HG03565 (cell line): Measurements from ENCODE around the gene LIMCH1.
"Not testable (repeated sequence)": the region's sequence is repeated elsewhere in the genome, so short reads cannot be mapped to it uniquely, and the experiment has no call there.

Experiments used
- ATAC-seq: cut with Tn5 transposase; IDR thresholded peaks from one replicate; pipeline ENCODE4 v1.9.1; 2021; ENCODE audit warnings: mild to moderate bottlenecking, moderate library complexity; ENCODE audit not compliant: unreplicated experiment

Gene LIMCH1

DNA sequence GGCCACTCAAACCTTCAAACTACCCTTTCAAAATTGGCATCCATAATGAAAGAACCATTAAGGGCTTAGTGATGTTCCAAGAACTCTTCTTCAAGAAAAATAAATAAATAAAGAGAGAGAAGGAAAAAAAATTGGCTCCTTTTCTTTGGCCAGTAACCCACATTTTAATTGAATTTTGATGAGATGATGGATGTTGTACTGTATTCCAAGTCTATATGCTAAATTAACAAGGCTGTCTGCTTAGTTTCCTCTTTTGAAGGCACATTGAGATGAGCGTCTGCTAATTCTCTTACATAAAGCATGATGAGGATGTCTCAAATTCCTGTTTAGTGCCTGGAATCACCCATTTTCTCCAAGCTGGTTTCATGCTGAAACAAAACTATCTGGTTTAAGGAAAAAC lies 177.2 kb downstream of the LIMCH1 start:
- ATAC-seq: no peak

DNA sequence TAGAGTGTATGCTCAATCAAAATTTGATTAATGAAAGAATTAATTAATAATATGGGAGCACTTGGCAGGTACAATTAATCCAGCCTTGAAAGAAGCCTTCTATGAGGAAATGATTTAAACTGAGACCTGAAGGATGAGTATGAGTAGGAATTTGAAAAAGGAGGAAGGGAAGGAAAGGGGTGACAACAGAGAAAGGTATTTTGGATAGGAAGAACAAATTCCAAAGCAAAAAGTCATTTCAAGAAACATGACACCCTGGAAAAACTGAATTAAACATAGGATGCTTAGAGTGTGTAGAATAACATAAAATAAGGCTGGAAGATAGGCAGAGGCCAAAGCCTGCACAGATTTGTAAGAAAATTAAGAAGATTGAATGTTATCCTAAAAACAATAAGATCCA lies 180.9 kb downstream of the LIMCH1 start:
- no peak for ATAC-seq

DNA sequence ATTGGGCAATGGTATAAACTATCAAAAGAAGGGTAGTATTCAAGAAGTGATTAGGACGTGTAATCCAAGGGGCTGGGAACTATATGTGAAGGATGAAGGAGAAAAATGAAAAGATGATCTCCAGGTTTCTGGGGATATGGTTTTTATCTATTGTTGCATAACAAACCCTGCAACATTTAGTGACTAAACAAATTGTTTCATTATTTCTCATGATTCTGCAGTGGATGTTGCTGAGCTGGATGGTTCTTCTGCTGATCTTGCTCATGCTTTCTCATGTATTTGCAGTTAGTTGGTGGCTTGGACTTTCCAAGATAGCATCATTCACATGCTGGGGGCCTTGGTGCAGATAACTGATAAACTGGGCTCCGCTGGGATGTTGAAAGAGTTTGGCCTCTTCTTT lies 181.5 kb downstream of the LIMCH1 start:
- ATAC-seq: no peak

DNA sequence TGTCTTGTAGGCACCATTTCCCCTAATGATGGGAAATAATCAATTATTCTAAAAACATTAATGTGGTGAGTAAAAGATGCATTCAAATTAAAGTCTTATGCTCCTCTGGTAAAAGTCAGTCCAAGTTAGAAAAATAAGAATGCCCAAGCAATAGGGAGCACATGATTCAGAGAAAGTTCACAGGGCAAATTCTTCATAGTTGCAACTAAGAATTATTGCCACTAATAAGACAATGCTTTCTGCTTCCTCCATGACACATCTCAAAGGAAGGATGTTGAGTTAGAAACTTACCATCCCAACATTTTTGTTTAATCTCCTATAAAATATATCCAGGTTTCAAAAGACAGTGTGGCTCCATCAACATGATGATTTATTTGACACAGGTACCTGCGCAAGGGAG lies 184.2 kb downstream of the LIMCH1 start:
- no peak for ATAC-seq

DNA sequence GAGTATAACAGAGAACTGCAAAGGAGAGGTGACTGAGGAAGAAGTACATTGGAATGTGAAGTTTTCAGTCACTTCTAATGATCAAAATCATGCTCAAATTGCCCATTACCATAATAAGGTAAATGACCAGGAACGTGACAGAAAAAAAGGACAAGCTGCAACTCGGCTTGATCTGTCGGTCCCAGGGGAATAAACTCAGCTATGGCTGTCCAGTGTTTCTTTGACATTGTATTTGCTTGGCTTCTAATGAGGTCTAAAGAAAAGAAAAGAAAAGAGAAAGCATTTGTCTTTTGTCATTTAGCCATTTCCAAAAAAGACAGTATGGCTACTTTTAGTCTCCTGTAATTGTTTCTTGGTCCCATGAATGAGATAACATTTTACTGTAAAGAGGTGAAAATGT lies 185.3 kb downstream of the LIMCH1 start:
- no peak for ATAC-seq

DNA sequence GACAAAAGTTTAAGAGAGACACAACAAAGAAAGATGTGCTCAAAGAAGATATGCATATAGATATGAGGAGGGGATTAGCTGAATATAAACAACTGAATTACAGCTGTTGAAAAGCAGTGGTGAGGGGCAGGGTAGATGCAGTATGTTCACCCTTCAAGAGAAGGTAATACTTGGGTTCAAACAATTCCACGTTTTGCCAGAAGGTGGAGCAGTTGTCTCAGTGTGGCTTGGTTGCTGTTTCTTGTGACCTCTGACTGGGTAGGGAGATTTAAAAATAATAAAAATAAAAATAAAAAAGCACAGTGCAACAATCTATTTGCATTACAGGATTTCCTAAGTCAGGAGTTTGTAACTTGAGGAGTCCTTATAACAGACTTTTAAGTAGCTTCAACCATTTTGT lies 187.3 kb downstream of the LIMCH1 start:
- ATAC-seq: no peak

DNA sequence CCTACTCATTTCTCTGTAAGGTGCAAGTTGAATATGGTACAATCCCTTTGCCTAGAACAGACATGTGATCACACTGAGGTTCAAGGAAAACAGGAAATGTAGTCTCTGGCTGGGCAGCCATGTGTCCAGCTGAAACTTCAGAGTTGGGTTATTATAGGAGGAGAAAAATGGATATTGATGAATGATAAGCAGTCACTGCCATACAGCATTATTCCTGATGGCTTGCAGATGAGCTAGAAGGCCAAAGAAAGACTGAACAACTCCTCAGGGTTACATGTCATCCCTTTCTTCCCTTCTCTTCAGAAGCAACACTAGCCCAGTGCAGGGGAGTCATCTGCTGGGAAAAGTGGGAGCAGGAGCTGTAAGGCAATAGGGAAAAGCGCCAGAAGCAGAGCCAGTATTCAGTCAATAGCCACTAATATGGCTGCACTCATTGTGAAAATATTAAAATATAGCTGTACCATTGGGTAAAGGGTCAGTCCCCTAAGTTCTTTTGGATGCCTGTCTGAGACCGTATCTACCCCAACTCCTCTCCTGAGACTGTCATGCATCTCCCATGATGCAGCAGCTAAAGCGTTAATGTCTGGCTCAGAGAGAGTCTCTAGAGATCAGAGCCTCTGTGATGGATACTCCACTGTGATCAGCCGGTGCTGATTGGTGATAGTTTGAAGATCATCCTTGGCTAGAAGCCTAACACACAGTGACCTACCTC lies 190.1 kb downstream of the LIMCH1 start:
- ATAC-seq: no peak

DNA sequence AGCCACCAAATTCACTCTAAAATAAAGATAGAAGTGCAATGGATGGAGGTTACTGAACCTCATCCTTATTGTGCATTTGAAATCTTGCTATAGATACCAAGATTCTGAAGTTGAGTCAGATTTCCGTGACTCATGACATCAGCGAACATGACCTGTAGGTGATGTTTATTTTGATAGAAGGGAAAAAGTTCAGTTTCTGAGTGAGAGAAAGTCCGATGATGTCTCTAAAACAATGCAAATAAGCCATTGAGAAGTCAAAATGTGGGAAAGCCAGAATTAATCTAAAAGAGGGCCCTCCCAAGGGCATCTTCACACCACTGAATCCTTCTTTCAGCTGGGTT lies 190.6 kb downstream of the LIMCH1 start:
- ATAC-seq: no peak

DNA sequence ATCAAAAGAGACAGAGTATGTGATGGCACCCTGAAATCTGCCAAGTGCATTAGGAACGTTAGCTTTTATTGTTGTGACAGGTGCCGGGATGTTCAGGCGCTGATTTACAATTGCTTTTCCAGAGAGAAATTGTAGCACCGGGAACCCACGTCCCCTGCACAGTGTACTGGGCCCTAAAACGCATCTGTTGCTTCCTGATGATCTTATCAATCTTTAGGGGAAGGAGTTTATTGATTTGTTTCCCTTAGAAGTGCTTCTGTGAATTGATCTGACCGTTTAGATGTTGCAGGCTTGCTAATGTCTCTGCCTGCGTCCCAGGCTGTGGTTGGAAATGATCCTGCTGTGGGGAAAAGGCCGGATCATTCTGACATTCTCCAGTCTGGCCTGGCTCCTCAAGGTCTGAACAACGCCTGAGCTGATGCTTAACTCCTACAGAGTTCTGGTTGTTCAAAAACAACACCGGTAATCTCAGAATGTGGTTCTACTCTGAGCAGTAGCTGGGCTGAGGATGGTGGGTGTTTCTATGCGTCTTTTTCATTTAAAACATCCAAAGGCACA lies 193.7 kb downstream of the LIMCH1 start:
- ATAC-seq: no peak

DNA sequence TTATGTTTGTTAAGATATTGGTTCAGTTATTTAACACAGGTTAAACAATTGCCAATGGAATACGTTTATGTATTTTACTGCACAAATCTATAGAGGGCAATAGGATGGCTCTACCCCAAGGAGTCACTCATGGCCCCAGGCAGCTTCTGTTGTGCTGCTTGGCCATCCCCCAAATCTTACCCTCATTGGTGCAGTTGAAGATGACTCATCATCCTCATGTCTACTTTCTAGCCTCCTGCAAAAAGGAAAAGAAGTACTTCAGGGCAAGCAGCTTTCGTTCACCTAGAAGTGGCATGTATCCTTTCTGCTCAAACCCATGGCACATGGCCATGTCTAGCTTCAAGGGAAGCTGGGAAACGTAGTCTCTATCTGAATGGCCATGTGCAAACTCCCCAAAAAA lies 196.4 kb downstream of the LIMCH1 start:
- ATAC-seq: no peak

DNA sequence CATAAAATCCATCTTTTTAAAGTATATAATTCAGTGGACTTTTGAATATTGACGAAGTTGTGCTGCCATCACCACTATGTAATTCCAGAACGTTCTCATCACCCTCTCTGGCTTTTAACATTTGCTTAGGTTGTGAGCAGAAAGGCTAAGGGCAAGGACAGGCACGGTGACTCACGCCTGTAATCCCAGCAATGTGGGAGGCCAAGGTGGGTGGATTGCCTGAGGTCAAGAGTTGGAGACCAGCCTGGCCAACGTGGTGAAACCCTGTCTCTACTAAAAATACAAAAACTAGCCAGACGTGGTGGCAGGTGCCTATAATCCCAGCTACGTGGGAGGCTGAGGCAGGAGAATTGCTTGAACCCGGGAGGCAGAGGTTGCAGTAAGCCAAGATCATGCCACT lies 199.5 kb downstream of the LIMCH1 start:
- ATAC-seq: not testable (repeated sequence)

DNA sequence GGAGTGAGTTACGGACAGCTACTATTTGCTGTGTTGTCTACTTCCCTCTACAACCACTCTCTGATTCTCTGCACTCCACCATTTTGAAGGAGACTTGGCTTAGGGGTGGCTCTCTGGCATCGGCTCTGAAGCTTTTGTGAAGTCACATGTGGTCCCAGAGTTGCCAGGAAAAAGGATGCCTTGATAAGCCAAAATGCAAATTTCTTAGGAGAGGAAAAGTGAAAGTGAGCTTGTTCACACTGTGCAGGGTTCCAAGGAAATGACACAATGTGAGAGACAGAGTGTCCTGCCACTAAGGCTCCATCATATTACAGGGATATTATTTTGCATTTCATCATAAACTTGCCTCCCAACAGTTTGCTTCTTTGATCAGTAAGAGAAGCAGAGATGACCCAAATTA lies 203.4 kb downstream of the LIMCH1 start:
- ATAC-seq: no peak

DNA sequence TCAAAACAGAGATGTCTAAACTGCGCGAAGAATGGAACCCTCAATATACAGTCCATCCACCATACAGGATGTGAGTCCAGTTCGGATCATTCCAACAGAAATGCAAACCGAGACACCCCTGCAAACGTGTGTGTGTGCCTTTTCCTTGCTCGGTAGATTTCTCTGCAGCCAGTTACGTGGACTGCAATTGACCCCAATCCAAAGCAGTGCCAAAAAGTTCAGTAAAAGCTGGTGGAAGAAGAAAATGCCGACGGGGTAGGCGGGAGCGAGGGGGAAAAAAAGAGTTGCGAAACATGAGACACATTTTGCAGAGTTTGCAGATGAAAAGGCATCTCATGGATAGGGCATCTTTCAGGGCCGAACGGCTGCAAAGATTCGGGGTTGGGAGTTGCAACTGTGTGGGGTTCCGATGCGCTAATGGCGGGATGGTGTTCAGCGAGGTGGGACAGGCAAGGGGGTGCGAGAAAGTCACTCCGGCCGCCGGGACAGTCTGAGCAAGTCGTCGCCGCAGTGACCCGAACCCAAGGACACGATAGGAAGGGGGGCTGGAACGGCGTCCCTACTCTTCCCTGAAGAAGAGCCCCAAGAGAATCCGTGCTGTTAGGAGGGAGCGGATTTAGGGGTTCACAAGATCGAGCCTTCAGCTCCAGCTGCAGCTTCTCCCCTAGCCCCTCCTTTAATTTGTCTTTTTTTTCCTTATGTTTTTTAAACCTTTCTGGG lies 206.8 kb downstream of the LIMCH1 start:
- no peak for ATAC-seq

DNA sequence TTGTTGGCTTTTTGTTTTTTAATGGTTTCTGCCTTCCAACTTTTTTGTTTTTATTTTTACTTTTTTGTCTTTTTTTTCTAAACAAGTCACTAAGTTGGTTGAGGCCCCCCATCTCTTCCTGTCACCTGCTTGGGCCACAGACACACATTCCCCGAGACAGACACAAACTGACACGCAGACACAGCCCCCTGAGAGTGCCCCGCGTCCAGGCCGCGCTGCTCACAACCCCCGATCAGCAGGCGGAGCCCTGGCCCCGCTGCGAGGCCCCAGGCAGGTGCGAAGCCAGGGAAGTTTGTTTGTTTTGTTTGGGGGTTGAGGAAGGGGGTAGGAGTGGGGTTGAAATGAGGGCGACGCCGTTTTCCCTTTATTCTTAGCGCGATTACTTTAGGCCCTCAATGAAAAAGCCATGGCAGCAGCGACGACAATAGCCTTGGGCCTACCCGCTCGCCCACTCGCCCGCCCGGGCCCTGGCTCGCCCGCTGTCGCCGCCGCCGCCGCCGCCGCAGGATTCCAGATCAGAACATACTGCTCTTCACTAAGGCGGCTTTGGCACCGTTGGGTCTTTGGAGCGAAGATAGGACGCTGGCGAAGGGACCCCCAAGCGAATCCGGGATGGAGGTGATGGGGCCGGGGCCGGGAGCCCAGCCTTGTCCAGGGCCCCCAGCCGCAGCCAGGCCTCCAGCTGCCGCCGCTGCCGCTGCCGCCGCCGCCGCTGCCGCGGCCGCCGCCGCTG lies 207.5 kb downstream of the LIMCH1 start:
- ATAC-seq: no peak

DNA sequence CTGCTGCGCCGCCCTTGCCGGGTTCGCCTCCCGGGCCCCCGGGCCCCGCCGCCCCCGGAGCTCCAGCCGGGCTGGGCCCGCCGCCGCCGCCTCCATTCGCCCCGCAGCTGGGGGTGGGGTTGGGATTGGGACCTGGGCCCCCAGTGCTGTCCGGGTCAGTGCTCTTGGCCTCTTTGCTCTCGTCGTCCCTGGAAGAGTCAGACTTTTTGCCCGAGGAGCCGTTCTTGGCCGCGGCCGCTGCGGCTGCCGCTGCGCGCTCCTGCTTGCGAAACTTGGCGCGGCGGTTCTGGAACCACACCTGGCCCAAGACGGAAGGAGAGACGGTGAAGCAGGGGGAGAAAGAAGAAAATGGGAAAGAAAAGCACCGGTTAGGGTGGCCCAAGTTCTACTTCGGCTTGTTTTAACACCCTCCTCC lies 208.1 kb downstream of the LIMCH1 start:
- ATAC-seq: no peak

DNA sequence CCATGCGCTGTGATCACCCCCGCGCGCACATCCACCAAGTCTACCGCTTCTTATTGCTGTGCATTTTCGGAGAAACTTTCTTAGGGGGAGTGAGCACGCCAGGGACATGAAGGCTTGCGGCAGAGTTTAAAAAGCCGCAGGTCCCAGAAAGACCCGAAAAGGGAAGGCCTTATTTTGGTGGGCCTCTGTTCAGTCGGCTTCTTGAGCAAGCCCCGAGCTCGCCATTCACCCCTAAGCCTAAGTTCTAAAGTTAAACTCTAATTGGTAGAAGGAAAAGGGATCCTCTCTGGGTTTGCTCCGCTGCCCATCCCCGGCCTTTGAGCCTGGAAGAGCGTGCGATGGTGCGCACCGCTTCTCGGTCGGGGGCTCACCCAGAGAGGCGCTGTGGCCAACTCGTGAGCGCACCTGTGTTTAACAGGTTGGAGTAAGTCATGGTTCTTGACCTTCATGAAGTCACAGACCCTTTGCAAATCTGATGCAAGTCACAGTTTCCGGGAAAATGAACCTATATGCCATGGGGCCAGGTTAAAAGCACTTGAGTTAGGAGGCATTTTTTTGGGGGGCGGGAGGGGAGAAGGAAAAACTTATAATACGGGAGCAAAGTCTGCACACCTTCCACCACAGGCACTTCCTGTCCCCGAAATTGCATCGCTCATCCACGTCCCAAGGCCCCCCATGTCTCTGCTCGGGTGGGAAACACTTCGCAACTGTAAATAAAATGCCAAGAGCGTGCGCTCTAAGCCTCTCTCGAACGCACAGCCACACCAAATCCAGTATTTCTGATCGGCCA lies 208.7 kb downstream of the LIMCH1 start:
- no peak for ATAC-seq

DNA sequence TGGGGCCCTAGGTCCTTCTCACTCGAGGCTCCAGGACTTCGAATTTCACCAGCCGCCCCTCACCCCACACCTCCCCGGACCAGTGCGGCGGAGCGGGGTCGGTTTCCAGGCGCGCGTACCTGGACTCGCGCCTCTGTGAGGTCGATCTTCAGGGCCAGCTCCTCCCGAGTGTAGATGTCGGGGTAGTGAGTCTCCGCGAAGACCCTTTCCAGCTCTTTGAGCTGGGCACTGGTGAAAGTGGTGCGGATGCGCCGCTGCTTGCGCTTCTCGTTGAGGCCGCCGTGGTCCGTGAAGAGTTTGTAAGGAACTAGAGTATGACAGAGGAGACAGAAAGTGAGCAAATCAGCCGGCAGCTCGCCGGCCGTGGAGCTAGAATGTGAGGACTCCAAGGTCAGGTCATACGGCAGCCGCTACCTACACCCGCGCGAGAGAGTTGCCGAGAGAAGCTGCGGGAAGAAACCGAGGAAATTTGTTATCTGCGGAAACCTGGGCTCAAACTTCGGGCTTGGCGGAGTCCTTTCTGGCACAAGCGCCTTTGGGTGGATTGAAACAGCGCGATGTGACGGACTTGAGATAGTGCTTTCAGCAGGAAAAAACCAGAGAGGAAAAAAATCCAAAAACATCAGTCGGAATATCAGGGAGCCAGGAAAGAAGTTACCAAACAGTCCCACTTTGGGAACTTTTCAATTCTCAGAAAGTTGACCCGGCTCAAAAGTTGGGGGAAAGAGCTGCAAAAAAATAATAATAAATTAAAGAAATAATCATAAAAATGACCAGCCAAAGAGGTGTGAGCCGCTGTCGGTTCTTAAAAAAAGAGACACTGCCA lies 209.5 kb downstream of the LIMCH1 start:
- no peak for ATAC-seq

DNA sequence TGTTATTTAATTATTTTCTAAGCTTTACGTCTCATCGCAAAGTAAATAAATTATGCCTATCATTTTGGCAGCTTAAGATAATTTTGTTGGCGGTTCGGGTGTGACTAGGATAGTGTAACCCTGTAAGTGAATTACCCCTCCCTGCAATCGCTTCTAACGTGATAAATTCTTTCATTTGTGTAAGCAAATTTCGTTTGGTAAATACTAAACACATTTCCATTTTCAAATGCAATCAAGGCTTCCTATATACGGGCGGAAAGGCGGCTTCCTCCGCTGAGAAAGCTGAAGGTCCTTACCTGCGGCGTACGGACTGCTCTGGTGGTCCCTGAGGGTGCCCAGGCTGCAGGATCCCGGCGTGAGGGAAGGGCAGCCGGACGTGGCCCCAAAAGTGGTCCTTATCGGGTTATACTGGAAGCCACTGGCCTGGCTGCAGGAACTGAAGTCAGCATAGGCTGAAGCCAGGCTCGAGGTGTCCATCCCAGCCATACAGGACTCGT lies 210.2 kb downstream of the LIMCH1 start:
- no peak for ATAC-seq

DNA sequence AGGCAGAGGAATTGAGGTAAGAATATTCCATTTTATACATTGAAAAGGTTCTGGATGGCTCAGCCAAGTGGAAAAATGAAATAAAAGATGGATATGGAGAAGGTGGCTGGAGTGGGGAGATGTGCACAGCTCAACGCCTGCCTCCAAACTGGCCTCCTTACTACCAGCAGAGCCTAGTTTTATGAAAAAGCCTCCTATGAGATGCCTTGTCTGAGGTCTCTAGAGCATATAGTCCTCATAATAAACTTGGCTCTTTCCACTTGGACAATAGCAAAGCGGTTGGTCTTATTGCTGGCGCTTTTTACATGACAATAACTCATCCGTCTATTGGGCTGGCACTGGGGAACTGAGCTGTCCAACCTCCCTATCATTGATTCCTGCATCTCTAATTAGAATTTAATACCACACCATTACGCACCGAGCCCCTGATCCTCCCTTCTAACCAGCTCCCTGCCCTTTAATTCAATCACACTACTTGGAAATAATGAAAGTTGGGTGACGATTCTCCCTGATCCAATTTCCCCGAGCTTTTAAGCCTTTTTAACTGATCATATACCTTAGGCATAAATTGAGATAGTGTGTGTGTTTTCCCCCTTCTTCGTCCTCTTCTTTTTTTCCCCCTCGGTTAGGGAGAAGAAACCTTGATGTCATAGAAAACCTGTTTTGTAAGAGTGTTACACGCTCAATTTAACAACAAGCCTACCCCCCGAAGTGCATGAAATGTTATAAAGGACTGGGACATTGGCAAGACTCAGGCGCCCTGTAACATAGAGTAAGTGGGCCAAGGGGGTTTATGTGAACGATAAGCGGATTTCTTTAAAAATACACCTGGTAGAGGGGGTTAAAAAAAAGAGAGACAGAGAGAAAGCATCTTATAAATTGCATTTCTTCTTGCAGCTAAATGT lies 210.9 kb downstream of the LIMCH1 start, which contains the start of gene PHOX2B:
TSS of gene PHOX2B (minus strand) at position 155 of the 905 bp plus-strand sequence. CDS start at position 40, 115 bp downstream.
- no peak for ATAC-seq
